Ovary (tissue), 3 donors: ENCODE results near the gene RABL3.

Experiments
- CTCF ChIP-seq, 3 donors: fragments of 450-650 bp in 2 of 3; fragments of 200-600 bp in 1 of 3; IDR thresholded peaks; one replicate each; pipeline versions ENCODE4 v1.5.1 to v1.8.0; 2016 to 2022; ENCODE audit warnings: antibody characterized with exemption in 3 of 3, mild to moderate bottlenecking in 1 of 3
- POLR2A ChIP-seq: fragments of 450-650 bp; IDR thresholded peaks from one replicate; pipeline ENCODE4 v1.6.1; 2017; ENCODE audit warnings: antibody characterized with exemption, mild to moderate bottlenecking, moderate library complexity
- donor health status: DM: no; HTN: no; CAD: no.

GRCh38 chr3:120641696-120642246 lies 100.5 kb downstream of the RABL3 start:
- no peak for TF ChIP-seq CTCF (IDR thresholded peaks at IDR 0.05)
- TF ChIP-seq POLR2A, result no peak
